Activated CD8-positive, alpha-beta T cell treated with anti-CD3 and anti-CD28 coated beads for 36 hours (primary cell): ENCODE data around the gene ZNF581. TPM values are rescaled to one million over a fixed set of nuclear protein-coding genes. Genes with fewer than 3 reads are reported as not detected.

Experiments used
- ATAC-seq: fragments of 200-7000 bp; cut with Tn5 transposase; one replicate; pipeline ENCODE4 v1.10.0; 2021; ENCODE audit warnings: mild to moderate bottlenecking, moderate library complexity
- CTCF ChIA-PET: fragments of 350-600 bp; sonication (Branson Sonifier 250); formaldehyde crosslinking; loops from one replicate; lab custom pipeline; 2021; ENCODE audit warnings: antibody characterized with exemption; lab: Charles Lee
- POLR2A ChIA-PET: fragments of 350-600 bp; sonication (Branson Sonifier 250); formaldehyde crosslinking; loops from one replicate; lab custom pipeline; 2021; ENCODE audit warnings: antibody characterized with exemption; lab: Charles Lee
- DNase-seq: peaks from one replicate; pipeline ENCODE4 v3.0.0-alpha.2; 2020
- H3K27ac Mint-ChIP-seq: one replicate; pipeline ENCODE4 v1.8.0; 2021; ENCODE audit warnings: mild to moderate bottlenecking, mixed read lengths
- H3K27me3 Mint-ChIP-seq: one replicate; pipeline ENCODE4 v1.8.0; 2021; ENCODE audit warnings: mixed read lengths
- H3K36me3 Mint-ChIP-seq: one replicate; pipeline ENCODE4 v1.8.0; 2021; ENCODE audit warnings: low read depth, mixed read lengths
- H3K4me1 Mint-ChIP-seq: one replicate; pipeline ENCODE4 v1.8.0; 2021; ENCODE audit warnings: low read depth, mixed read lengths
- H3K4me3 Mint-ChIP-seq: one replicate; pipeline ENCODE4 v1.8.0; 2021; ENCODE audit warnings: mild to moderate bottlenecking, moderate library complexity, mixed read lengths
- H3K9me3 Mint-ChIP-seq: one replicate; pipeline ENCODE4 v1.8.0; 2021; ENCODE audit warnings: mixed read lengths
- CTCF ChIP-seq: fragments of 200-600 bp; IDR thresholded peaks from one replicate; pipeline ENCODE4 v1.8.0; 2022; ENCODE audit warnings: antibody characterized with exemption, mild to moderate bottlenecking
- intact Hi-C: fragments of 100-400 bp; cut with micrococcal nuclease; formaldehyde crosslinking; loops from one replicate; pipeline ENCODE4 v1.10.0; 2022
- total RNA-seq, 2 experiments: library from RNA; stranded (reverse); gene quantifications; one replicate each; pipeline ENCODE4 v1.2.3, GENCODE V29; 2021

The ZNF581 gene
- total RNA-seq, 2 experiments from 2014 or later, result 30.4 to 34.5 TPM

- no peak for TF ChIP-seq CTCF
- peaks cover 38% of the 10 kb centered on the region for H3K36me3 Mint-ChIP-seq
- no peaks in the 10 kb centered on the region for H3K27me3 Mint-ChIP-seq
- DNase-seq, result no peak
- peaks cover 2% of the 10 kb centered on the region for H3K9me3 Mint-ChIP-seq
- no peak for ATAC-seq
- intact Hi-C loops, result no loop called here
- POLR2A ChIA-PET, result interaction anchor here (1.0 to 2.5 kb wide), 5 partner anchors 9 to 30 kb away, joined by 3 to 26 read pairs (median 5); partner anchors contain the start of gene ZNF784
- CTCF ChIA-PET, result interaction anchor here (0.8 to 2.4 kb wide), 29 partner anchors 10 to 139 kb away, joined by 3 to 22 read pairs (median 7); partner anchors contain the start of genes CCDC106, NAT14, U2AF2 and ZNF628
- H3K4me1 Mint-ChIP-seq, result peaks cover 56% of the 10 kb centered on the region
- H3K4me3 Mint-ChIP-seq, result peak overlapping the region; percentile 92
- peak overlapping the region; percentile 96 for H3K27ac Mint-ChIP-seq
Observed at GRCh38 chr19:55606817-55607216, 36.6 kb upstream of the ZNF581 start.

- ChIA-PET CTCF (interaction anchor here (1.7 kb wide), 1 partner anchor 105 kb away, joined by 6 read pairs; no protein-coding TSS in a partner anchor), POLR2A (no interaction called here)
- H3K9me3 Mint-ChIP-seq, result no peaks in the 10 kb centered on the region
- H3K27ac Mint-ChIP-seq, result peak overlapping the region; percentile 35
- peaks cover 55% of the 10 kb centered on the region for H3K4me1 Mint-ChIP-seq
- intact Hi-C loops, result no loop called here
- no peak for DNase-seq
- TF ChIP-seq CTCF, result no peak
- H3K36me3 Mint-ChIP-seq, result peaks cover 42% of the 10 kb centered on the region
- no peak overlapping the region for H3K4me3 Mint-ChIP-seq
- ATAC-seq, result no peak
- no peaks in the 10 kb centered on the region for H3K27me3 Mint-ChIP-seq
Observed at GRCh38 chr19:55609326-55609725, 34.1 kb upstream of the ZNF581 start.

GRCh38 chr19:55611300-55611982 is 32.0 kb upstream of the ZNF581 start:
- Mint-ChIP-seq H3K36me3 (peaks cover 44% of the 10 kb centered on the region), H3K4me3 (no peak overlapping the region), H3K27ac (peak overlapping the region; percentile 49), H3K4me1 (peaks cover 44% of the 10 kb centered on the region), H3K27me3 (no peaks in the 10 kb centered on the region), H3K9me3 (no peaks in the 10 kb centered on the region)
- no peak for DNase-seq
- intact Hi-C loops, result no loop called here
- peak; percentile 45 for ATAC-seq
- ChIA-PET CTCF (interaction anchor here (1.3 to 2.2 kb wide), 3 partner anchors 13 to 97 kb away, joined by 3 to 7 read pairs (median 3); partner anchors contain the start of gene FIZ1), POLR2A (interaction anchor here (1.0 kb wide), 1 partner anchor 22 kb away, joined by 3 read pairs; no protein-coding TSS in a partner anchor)
- no peak for TF ChIP-seq CTCF

GRCh38 chr19:55611983-55612645 is 31.3 kb upstream of the ZNF581 start:
- no peaks in the 10 kb centered on the region for H3K27me3 Mint-ChIP-seq
- H3K9me3 Mint-ChIP-seq, result no peaks in the 10 kb centered on the region
- ATAC-seq, result peak; percentile 49
- peak overlapping the region; percentile 49 for H3K27ac Mint-ChIP-seq
- CTCF ChIA-PET, result interaction anchor here (1.4 to 2.2 kb wide), 2 partner anchors 20 to 97 kb away, joined by 3 to 7 read pairs; no protein-coding TSS in a partner anchor
- no peak for DNase-seq
- peaks cover 37% of the 10 kb centered on the region for H3K4me1 Mint-ChIP-seq
- no peak overlapping the region for H3K4me3 Mint-ChIP-seq
- TF ChIP-seq CTCF, result no peak
- POLR2A ChIA-PET, result interaction anchor here (1.4 kb wide), 1 partner anchor 8 kb away, joined by 3 read pairs; no protein-coding TSS in a partner anchor
- intact Hi-C loops, result no loop called here
- peaks cover 41% of the 10 kb centered on the region for H3K36me3 Mint-ChIP-seq
